Uterus (tissue), 4 donors: ENCODE measurements around the gene NAA38. TPM values are rescaled to one million over a fixed set of nuclear protein-coding genes. Genes with fewer than 3 reads are reported as not detected.

Experiments
- DNase-seq, 2 donors: peaks; one replicate each; pipeline ENCODE4 v3.0.0-alpha.2; 2019 to 2020
- H3K27ac ChIP-seq, 2 donors: fragments of 200-600 bp; sonication (generic); 1 replicate in 1 of 2; 2 replicates in 1 of 2; pipeline ENCODE4 v1.5.1; 2016 to 2018
- H3K27me3 ChIP-seq, 2 donors: fragments of 200-600 bp; sonication (generic); one replicate each; pipeline ENCODE4 v1.5.1; 2018 to 2019; ENCODE audit warnings: control low read depth in 1 of 2
- H3K36me3 ChIP-seq, 2 donors: fragments of 200-600 bp; sonication (generic); one replicate each; pipeline ENCODE4 v1.5.1; 2019; ENCODE audit warnings: control low read depth in 1 of 2
- H3K4me1 ChIP-seq, 2 donors: fragments of 200-600 bp; sonication (generic); one replicate each; pipeline ENCODE4 v1.5.1; 2018 to 2019; ENCODE audit warnings: control low read depth in 1 of 2
- H3K4me3 ChIP-seq, 2 donors: fragments of 200-600 bp; sonication (generic); 1 replicate in 1 of 2; 2 replicates in 1 of 2; pipeline ENCODE4 v1.5.1; 2018 to 2019; ENCODE audit warnings: mild to moderate bottlenecking in 1 of 2
- H3K9me3 ChIP-seq, 2 donors: fragments of 200-600 bp; sonication (generic); one replicate each; pipeline ENCODE4 v1.5.1; 2019; ENCODE audit warnings: control low read depth in 1 of 2
- CTCF ChIP-seq, 4 experiments: fragments of 200-600 bp in 2 of 4; fragments of 450-650 bp in 2 of 4; sonication (generic) in 2 of 4; IDR thresholded peaks; one replicate each; pipeline ENCODE4 v1.5.1; 2016 to 2019; ENCODE audit warnings: antibody characterized with exemption in 4 of 4, mild to moderate bottlenecking in 2 of 4, moderate library complexity in 1 of 4
- POLR2A ChIP-seq, 2 donors: fragments of 450-650 bp; IDR thresholded peaks; one replicate each; pipeline ENCODE4 v1.6.1; 2016; ENCODE audit warnings: antibody characterized with exemption in 2 of 2, mild to moderate bottlenecking in 1 of 2, moderate library complexity in 1 of 2
- intact Hi-C: fragments of 100-400 bp; cut with DNase I; formaldehyde crosslinking; loops from one replicate; pipeline ENCODE4 v1.15.1; 2023; ENCODE audit warnings: low total_unique reads
- total RNA-seq, 4 donors: library from RNA; depleted of rRNA in 3 of 4; stranded (reverse); fragments of >200 nt in 3 of 4; gene quantifications; one replicate each; pipeline versions ENCODE4 v1.1.0 to v1.2.4, GENCODE V29; 2014 to 2023
- donor health status: DM: yes; HTN: yes; CAD: no.

The NAA38 gene
- total RNA-seq, 4 donors from 2014 or later = 3.6 to 94.7 (median 48.1) TPM

GRCh38 chr17:7862692-7863437 lies 5.5 kb upstream of the NAA38 start:
- Histone ChIP-seq H3K4me1 (peaks cover 0 to 9% of the 10 kb centered on the region in 2 donors), H3K36me3 (no peaks in the 10 kb centered on the region), H3K4me3 (no peak overlapping the region), H3K9me3 (no peaks in the 10 kb centered on the region), H3K27ac (no peak overlapping the region), H3K27me3 (no peaks in the 10 kb centered on the region)
- DNase-seq = peak; percentile 55 to 71
- intact Hi-C loops = loop anchor here (10.0 kb wide), 1 partner anchor 122 kb away; no protein-coding TSS in a partner anchor
- no peak for TF ChIP-seq POLR2A (IDR thresholded peaks at IDR 0.05)
- peak; percentile 86 to 88 (median 86) for TF ChIP-seq CTCF (IDR thresholded peaks at IDR 0.05)

GRCh38 chr17:7859028-7859427 lies 1.7 kb upstream of the NAA38 start:
- no peak overlapping the region for H3K4me3 ChIP-seq
- H3K36me3 ChIP-seq = no peaks in the 10 kb centered on the region
- TF ChIP-seq CTCF (IDR thresholded peaks at IDR 0.05) (no peak), POLR2A (IDR thresholded peaks at IDR 0.05) (no peak)

GRCh38 chr17:7858522-7858810 lies 1.1 kb upstream of the NAA38 start:
- DNase-seq = peak; percentile 43
- Histone ChIP-seq H3K27me3 (no peaks in the 10 kb centered on the region), H3K4me1 (peaks cover 0 to 9% of the 10 kb centered on the region in 2 donors), H3K27ac (peak overlapping the region; percentile 90 to 98), H3K36me3 (no peaks in the 10 kb centered on the region), H3K4me3 (peak overlapping the region; percentile 58 to 80), H3K9me3 (no peaks in the 10 kb centered on the region)
- TF ChIP-seq CTCF (IDR thresholded peaks at IDR 0.05) (peak in 3 of 4 experiments; percentile 22 to 36 (median 28)), POLR2A (IDR thresholded peaks at IDR 0.05) (no peak)
- intact Hi-C loops = no loop called here

More at GRCh38 chr17:7859028-7859427, 1.7 kb upstream of the NAA38 start:
- no peaks in the 10 kb centered on the region for H3K9me3 ChIP-seq
- intact Hi-C loops = no loop called here
- H3K4me1 ChIP-seq = peaks cover 0 to 9% of the 10 kb centered on the region in 2 donors
- no peaks in the 10 kb centered on the region for H3K27me3 ChIP-seq
- no peak for DNase-seq
- peak overlapping the region in 1 of 2 donors; percentile 98 for H3K27ac ChIP-seq

GRCh38 chr17:7857713-7858521 lies 558 bp upstream of the NAA38 start, which contains the start of gene CYB5D1:
Gene CYB5D1, plus strand, starts transcription at chr17:7858003. Its CDS starts 132 bp downstream, at chr17:7858135.
- TF ChIP-seq CTCF (IDR thresholded peaks at IDR 0.05) (peak in 1 of 4 experiments; percentile 23), POLR2A (IDR thresholded peaks at IDR 0.05) (peak; percentile 43 to 56)
- intact Hi-C loops = no loop called here
- H3K4me3 ChIP-seq = peak within 1 kb of the TSS; percentile 58 to 80
- peak; percentile 90 to 96 for DNase-seq
- peaks cover 0 to 9% of the 10 kb centered on the region in 2 donors for H3K4me1 ChIP-seq
- no peaks in the 10 kb centered on the region for H3K9me3 ChIP-seq
- H3K27me3 ChIP-seq = no peaks in the 10 kb centered on the region
- H3K27ac ChIP-seq = peak within 1 kb of the TSS; percentile 90 to 98
- no peaks in the 10 kb centered on the region for H3K36me3 ChIP-seq
